ENCODE data around the gene MBD3.
A peak's percentile ranks its signal among the peaks of the same experiment; 100 is the strongest.

Gene MBD3

DNA sequence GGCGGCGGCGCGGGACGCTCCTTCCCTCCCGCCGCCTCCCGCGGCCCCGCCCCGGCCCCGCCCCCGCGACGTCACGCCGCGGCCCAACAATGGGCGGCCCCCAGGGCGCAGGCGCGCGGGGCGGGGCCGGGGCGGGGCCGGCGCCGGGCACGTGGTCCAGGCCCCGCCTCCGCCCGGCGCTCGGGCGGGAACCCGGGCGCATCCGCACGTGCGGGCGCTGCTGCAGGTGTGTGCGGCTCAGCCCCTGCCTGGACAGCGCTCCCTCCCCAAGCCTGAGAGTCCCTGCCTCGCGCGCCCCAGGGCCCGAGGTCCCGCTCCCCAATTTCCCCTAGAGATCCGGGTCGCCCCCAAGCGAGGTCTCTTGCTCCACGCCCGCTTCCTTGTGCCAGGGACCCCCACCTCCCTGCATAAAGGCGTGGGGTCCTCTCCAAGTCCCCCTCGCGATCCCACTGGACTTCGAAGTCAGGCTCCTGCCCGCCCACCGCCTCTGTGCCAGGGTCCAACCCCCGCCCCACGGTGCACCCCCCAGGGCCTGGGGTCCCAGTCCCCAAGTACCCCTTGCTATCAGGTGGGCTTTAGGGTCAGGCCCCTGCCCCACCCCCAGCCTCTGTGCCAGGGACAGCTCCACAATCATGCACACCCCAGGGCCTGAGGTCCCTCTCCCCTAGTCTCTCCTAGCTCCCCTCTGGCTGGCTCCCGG, 24.2 kb downstream of the MBD3 start, which contains the start of gene MEX3D (continued):
- TF ChIP-seq SCRT2 (tag by site-specific recombination; IDR thresholded peaks at IDR 0.05) (no peak), ZFP69B (tag by site-specific recombination; IDR thresholded peaks at IDR 0.05) (peak; percentile 51; the same call in 1 of the 2 replicates), BCL6B (tag by site-specific recombination; IDR thresholded peaks at IDR 0.05) (no peak), ZNF677 (tag by site-specific recombination; IDR thresholded peaks at IDR 0.05) (no peak), ZBTB48 (tag by site-specific recombination; IDR thresholded peaks at IDR 0.05) (peak; percentile 54; the same call in 1 of the 2 replicates), ZNF423 (tag by site-specific recombination; IDR thresholded peaks at IDR 0.05) (no peak), KLF8 (tag by site-specific recombination; IDR thresholded peaks at IDR 0.05) (no peak; the same call in 1 of the 2 replicates), ZFP3 (tag by site-specific recombination; IDR thresholded peaks at IDR 0.05; ENCODE audit: low read depth) (no peak), REPIN1 (tag by site-specific recombination; IDR thresholded peaks at IDR 0.05; ENCODE audit: low read depth) (no peak), ZSCAN4 (tag by site-specific recombination; IDR thresholded peaks at IDR 0.05) (0 out of 2 replicates have a peak, but pooled peaks have one; percentile 25), ZNF112 (tag by site-specific recombination; IDR thresholded peaks at IDR 0.05) (no peak), ZNF335 (tag by site-specific recombination; conservative IDR thresholded peaks at IDR 0.05) (peak; percentile 68), ZNF2 (tag by site-specific recombination; IDR thresholded peaks at IDR 0.05) (no peak), ZNF529 (tag by site-specific recombination; IDR thresholded peaks at IDR 0.05; ENCODE audit: insufficient replicate concordance) (no peak), SP3 (tag by site-specific recombination; IDR thresholded peaks at IDR 0.05) (peak; percentile 37; the same call in 1 of the 2 replicates), ZBTB10 (tag by site-specific recombination; IDR thresholded peaks at IDR 0.05) (peak; percentile 71), ZNF121 (tag by site-specific recombination; IDR thresholded peaks at IDR 0.05) (no peak), SETDB1 (IDR thresholded peaks at IDR 0.05; ENCODE audit: insufficient read length, low read length) (no peak), TSHZ1 (tag by site-specific recombination; IDR thresholded peaks at IDR 0.05; ENCODE audit: borderline replicate concordance) (no peak), ZNF600 (tag by site-specific recombination; IDR thresholded peaks at IDR 0.05) (no peak), GLIS2 (tag by site-specific recombination; IDR thresholded peaks at IDR 0.05) (peak; percentile 49; the same call in 1 of the 2 replicates), ZBTB8A (tag by site-specific recombination; IDR thresholded peaks at IDR 0.05) (peak; percentile 65), ZNF311 (tag by site-specific recombination; IDR thresholded peaks at IDR 0.05; ENCODE audit: borderline replicate concordance) (no peak)
- TF ChIP-seq, protein P1, sequence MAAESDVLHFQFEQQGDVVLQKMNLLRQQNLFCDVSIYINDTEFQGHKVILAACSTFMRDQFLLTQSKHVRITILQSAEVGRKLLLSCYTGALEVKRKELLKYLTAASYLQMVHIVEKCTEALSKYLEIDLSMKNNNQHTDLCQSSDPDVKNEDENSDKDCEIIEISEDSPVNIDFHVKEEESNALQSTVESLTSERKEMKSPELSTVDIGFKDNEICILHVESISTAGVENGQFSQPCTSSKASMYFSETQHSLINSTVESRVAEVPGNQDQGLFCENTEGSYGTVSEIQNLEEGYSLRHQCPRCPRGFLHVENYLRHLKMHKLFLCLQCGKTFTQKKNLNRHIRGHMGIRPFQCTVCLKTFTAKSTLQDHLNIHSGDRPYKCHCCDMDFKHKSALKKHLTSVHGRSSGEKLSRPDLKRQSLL (tag by site-specific recombination; IDR thresholded peaks at IDR 0.05) = no peak

Measured in HEK293 (cell line).